CD4-positive, alpha-beta T cell (primary cell): ENCODE data around the gene SLC35C1. TPM values are rescaled to one million over a fixed set of nuclear protein-coding genes. Genes with fewer than 3 reads are reported as not detected.

Experiments
- ATAC-seq: fragments of 200-7000 bp; cut with Tn5 transposase; one replicate; pipeline ENCODE4 v1.10.0; 2022; ENCODE audit warnings: mild to moderate bottlenecking; ENCODE audit not compliant: poor library complexity
- CTCF ChIA-PET: fragments of 350-600 bp; sonication (Branson Sonifier 250); formaldehyde crosslinking; loops from one replicate; lab custom pipeline; 2021; ENCODE audit warnings: antibody characterized with exemption, inconsistent platforms; lab: Charles Lee
- POLR2A ChIA-PET: fragments of 350-600 bp; sonication (Branson Sonifier 250); formaldehyde crosslinking; loops from one replicate; lab custom pipeline; 2021; ENCODE audit warnings: antibody characterized with exemption, inconsistent platforms; lab: Charles Lee
- DNase-seq, 14 experiments: peaks; one replicate each; pipeline ENCODE4 v3.0.0-alpha.2; 2013 to 2020; ENCODE audit warnings: mixed read lengths in 2 of 14
- H3K27ac ChIP-seq, 2 donors: one replicate each; pipeline versions ENCODE4 v1.5.1 to v1.7.0; 2013; ENCODE audit warnings: low read length in 2 of 2, low read depth in 1 of 2, mild to moderate bottlenecking in 1 of 2
- H3K27me3 ChIP-seq, 2 experiments: 1 replicate in 1 of 2; 2 replicates in 1 of 2; pipeline versions ENCODE4 v1.6.1 to v1.7.0; 2013; ENCODE audit warnings: low read length in 2 of 2, control low read depth in 1 of 2, mild to moderate bottlenecking in 1 of 2, moderate library complexity in 1 of 2; ENCODE audit not compliant: insufficient read depth in 2 of 2, control insufficient read depth in 1 of 2
- H3K36me3 ChIP-seq: one replicate; pipeline ENCODE4 v1.6.1; 2013; ENCODE audit warnings: low read length, control low read depth; ENCODE audit not compliant: insufficient read depth
- H3K4me1 ChIP-seq: one replicate; pipeline ENCODE4 v1.6.1; 2013; ENCODE audit warnings: low read length, control low read depth; ENCODE audit not compliant: insufficient read depth
- H3K4me3 ChIP-seq: one replicate; pipeline ENCODE4 v1.5.1; 2013; ENCODE audit warnings: mild to moderate bottlenecking, low read length, moderate library complexity
- H3K9me3 ChIP-seq, 2 experiments: 1 replicate in 1 of 2; 2 replicates in 1 of 2; pipeline versions ENCODE4 v1.6.1 to v1.7.0; 2013; ENCODE audit warnings: low read length in 2 of 2, mild to moderate bottlenecking in 2 of 2, control low read depth in 1 of 2, moderate library complexity in 1 of 2; ENCODE audit not compliant: control insufficient read depth in 1 of 2, insufficient read depth in 1 of 2
- H3K27ac Mint-ChIP-seq: one replicate; pipeline ENCODE4 v1.8.0; 2020; ENCODE audit warnings: mixed read lengths
- H3K27me3 Mint-ChIP-seq: one replicate; pipeline ENCODE4 v1.8.0; 2021; ENCODE audit warnings: mixed read lengths
- H3K36me3 Mint-ChIP-seq: one replicate; pipeline ENCODE4 v1.8.0; 2021; ENCODE audit warnings: low read depth, mixed read lengths
- H3K4me1 Mint-ChIP-seq: one replicate; pipeline ENCODE4 v1.8.0; 2021; ENCODE audit warnings: low read depth, mixed read lengths
- H3K4me3 Mint-ChIP-seq: one replicate; pipeline ENCODE4 v1.8.0; 2020; ENCODE audit warnings: mild to moderate bottlenecking, mixed read lengths
- H3K9me3 Mint-ChIP-seq: one replicate; pipeline ENCODE4 v1.8.0; 2020; ENCODE audit warnings: mixed read lengths
- CTCF ChIP-seq: fragments of 200-600 bp; IDR thresholded peaks from one replicate; pipeline ENCODE4 v1.8.0; 2022; ENCODE audit warnings: antibody characterized with exemption, mild to moderate bottlenecking
- intact Hi-C, 2 experiments: fragments of 100-400 bp; cut with DNase I in 1 of 2; cut with micrococcal nuclease in 1 of 2; formaldehyde crosslinking; loops; one replicate each; pipeline versions ENCODE4 v1.15.1 to v1.9.0; 2023 to 2025; cut with DNase I, micrococcal nuclease
- total RNA-seq, 174 experiments: library from RNA in 2 of 174; stranded (reverse) in 2 of 174; gene quantifications; one replicate each; pipeline ENCODE4 v1.2.3 and lab custom pipeline; 2021 to 2026

SLC35C1 gene
- total RNA-seq, 2 experiments from 2014 or later: 4.4 to 4.9 TPM

- no peak for ATAC-seq
- intact Hi-C loops: no loop called here
Measured at GRCh38 chr11:45811571-45812290, 6.8 kb downstream of the SLC35C1 start.

DNA sequence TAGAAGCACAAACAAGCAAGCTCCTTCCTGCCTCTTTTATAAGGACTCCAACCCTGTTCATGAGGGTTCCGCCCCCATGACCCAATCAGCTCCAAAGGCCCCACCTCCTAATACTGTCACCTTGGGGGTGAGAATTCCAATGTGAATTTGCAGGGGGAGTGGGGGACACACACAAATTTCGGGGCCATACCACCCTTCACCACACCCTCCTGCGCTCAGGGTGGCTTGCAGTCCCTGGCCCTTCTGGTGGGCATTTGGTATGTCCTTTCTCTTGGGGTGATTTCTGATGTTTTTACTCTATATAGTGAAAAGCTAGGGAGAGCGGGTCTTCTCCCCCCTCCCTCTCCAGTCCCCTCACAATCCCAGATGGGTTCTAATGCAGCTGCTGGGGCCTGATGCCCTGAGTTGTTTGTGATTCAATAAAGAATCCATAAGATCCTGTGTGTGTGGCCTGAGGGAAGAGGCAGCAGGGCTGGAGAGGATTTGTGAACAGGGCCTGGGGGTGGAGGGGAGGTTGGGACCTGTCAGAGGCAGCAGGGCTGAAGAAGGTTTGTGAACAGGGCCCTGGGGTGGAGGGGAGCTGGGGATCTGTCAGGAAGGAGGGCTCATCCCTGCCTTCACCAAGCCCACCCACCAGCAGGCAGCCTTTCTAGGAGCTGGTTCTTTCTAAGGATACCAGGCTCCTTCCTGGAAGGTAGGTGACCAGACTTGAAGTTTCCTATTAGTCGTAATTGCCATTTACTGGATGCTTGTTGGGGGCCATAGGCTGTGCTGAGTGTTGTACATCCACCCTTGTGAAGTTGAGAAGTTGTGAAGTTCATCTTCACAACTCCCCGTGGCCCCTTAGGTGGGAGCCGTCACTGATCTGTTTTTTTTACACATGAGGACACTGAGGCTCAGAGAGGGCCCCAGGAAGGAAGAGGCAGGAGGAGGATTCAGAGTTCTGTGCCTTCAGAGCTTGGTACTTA is 7.9 kb downstream of the SLC35C1 start:
- CTCF ChIA-PET: no interaction called here

More at GRCh38 chr11:45811571-45812290, 6.8 kb downstream of the SLC35C1 start:
- CTCF ChIA-PET: no interaction called here
- H3K4me1 ChIP-seq: peaks cover 32% of the 10 kb centered on the region
- POLR2A ChIA-PET: no interaction called here
- Mint-ChIP-seq H3K27me3 (no peaks in the 10 kb centered on the region), H3K27ac (no peak overlapping the region), H3K9me3 (no peaks in the 10 kb centered on the region), H3K4me3 (no peak overlapping the region), H3K36me3 (peaks cover 40% of the 10 kb centered on the region), H3K4me1 (peaks cover 36% of the 10 kb centered on the region)
- no peak for DNase-seq
- H3K4me3 ChIP-seq: no peak overlapping the region
- peaks cover 43% of the 10 kb centered on the region for H3K36me3 ChIP-seq
- H3K27me3 ChIP-seq: no peaks in the 10 kb centered on the region
- TF ChIP-seq CTCF: no peak
- no peaks in the 10 kb centered on the region for H3K9me3 ChIP-seq
- H3K27ac ChIP-seq: no peak overlapping the region

GRCh38 chr11:45815747-45816146 is 10.8 kb downstream of the SLC35C1 start:
- no peaks in the 10 kb centered on the region for H3K4me1 ChIP-seq
- DNase-seq: no peak
- H3K27ac ChIP-seq: no peak overlapping the region
- CTCF ChIA-PET: no interaction called here
- Mint-ChIP-seq H3K27me3 (no peaks in the 10 kb centered on the region), H3K9me3 (no peaks in the 10 kb centered on the region), H3K4me1 (no peaks in the 10 kb centered on the region), H3K36me3 (peaks cover 18% of the 10 kb centered on the region), H3K27ac (no peak overlapping the region), H3K4me3 (no peak overlapping the region)
- intact Hi-C loops: no loop called here
- no peaks in the 10 kb centered on the region for H3K9me3 ChIP-seq
- H3K27me3 ChIP-seq: no peaks in the 10 kb centered on the region
- POLR2A ChIA-PET: no interaction called here
- H3K4me3 ChIP-seq: no peak overlapping the region
- peaks cover 18% of the 10 kb centered on the region for H3K36me3 ChIP-seq
- ATAC-seq: no peak
- no peak for TF ChIP-seq CTCF

More for the DNA sequence above, 7.9 kb downstream of the SLC35C1 start:
- Histone ChIP-seq H3K27me3 (no peaks in the 10 kb centered on the region), H3K4me3 (no peak overlapping the region), H3K4me1 (peaks cover 20% of the 10 kb centered on the region), H3K27ac (no peak overlapping the region), H3K36me3 (peaks cover 33% of the 10 kb centered on the region), H3K9me3 (no peaks in the 10 kb centered on the region)
- Mint-ChIP-seq H3K9me3 (no peaks in the 10 kb centered on the region), H3K27me3 (no peaks in the 10 kb centered on the region), H3K27ac (peak overlapping the region; percentile 55), H3K4me3 (no peak overlapping the region), H3K36me3 (peaks cover 40% of the 10 kb centered on the region), H3K4me1 (peaks cover 24% of the 10 kb centered on the region)
- no peak for DNase-seq
- POLR2A ChIA-PET: no interaction called here
- no peak for ATAC-seq
- intact Hi-C loops: no loop called here
- TF ChIP-seq CTCF: no peak
